ENCODE measurements around the gene SFSWAP. TPM values are rescaled to one million over a fixed set of nuclear protein-coding genes. Genes with fewer than 3 reads are reported as not detected.

SFSWAP gene
- polyA plus RNA-seq, 2 of the 4 experiments (the other 2 are of a cell fraction): 21.8 to 23.5 TPM

DNA sequence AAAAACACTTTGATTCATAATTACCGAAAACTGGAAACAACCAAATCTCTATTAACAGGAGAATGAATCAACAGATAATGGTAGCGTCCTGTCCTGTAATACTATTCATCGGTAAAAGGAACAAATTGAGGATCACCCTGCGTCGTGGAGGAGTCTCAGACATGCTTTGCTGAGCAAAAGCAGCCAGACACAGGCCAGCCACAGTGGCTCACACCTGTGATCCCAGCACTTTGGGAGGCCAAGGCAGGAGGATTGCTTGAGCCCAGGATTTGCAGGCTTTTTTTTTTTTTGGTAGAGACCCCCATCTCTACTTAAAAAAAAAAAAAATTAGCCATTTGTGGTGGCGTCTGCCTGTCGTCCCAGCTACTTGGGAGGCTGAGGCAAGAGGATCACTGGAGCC, 83.2 kb downstream of the SFSWAP start:
- H3K9me3 ChIP-seq: no peaks in the 10 kb centered on the region
- no peak for TF ChIP-seq SREBF2 (IDR thresholded peaks at IDR 0.05)
- TF ChIP-seq CBX8 (IDR thresholded peaks at IDR 0.05): no peak
- no peak for TF ChIP-seq HDAC2 (IDR thresholded peaks at IDR 0.05)
- no peak for TF ChIP-seq JUN (IDR thresholded peaks at IDR 0.05)
- TF ChIP-seq, protein P1, sequence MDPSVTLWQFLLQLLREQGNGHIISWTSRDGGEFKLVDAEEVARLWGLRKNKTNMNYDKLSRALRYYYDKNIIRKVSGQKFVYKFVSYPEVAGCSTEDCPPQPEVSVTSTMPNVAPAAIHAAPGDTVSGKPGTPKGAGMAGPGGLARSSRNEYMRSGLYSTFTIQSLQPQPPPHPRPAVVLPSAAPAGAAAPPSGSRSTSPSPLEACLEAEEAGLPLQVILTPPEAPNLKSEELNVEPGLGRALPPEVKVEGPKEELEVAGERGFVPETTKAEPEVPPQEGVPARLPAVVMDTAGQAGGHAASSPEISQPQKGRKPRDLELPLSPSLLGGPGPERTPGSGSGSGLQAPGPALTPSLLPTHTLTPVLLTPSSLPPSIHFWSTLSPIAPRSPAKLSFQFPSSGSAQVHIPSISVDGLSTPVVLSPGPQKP (IDR thresholded peaks at IDR 0.05; ENCODE audit: low read depth, low read length): no peak
- TF ChIP-seq, protein P2, sequence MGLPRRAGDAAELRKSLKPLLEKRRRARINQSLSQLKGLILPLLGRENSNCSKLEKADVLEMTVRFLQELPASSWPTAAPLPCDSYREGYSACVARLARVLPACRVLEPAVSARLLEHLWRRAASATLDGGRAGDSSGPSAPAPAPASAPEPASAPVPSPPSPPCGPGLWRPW (IDR thresholded peaks at IDR 0.05): no peak
- no peak for TF ChIP-seq KDM5A (IDR thresholded peaks at IDR 0.05)
- no peak for TF ChIP-seq RARB (CRISPR knock-in tag; IDR thresholded peaks at IDR 0.05)
- TF ChIP-seq CBX2 (IDR thresholded peaks at IDR 0.05; ENCODE audit: borderline replicate concordance, low read depth): no peak
- TF ChIP-seq, protein P3, sequence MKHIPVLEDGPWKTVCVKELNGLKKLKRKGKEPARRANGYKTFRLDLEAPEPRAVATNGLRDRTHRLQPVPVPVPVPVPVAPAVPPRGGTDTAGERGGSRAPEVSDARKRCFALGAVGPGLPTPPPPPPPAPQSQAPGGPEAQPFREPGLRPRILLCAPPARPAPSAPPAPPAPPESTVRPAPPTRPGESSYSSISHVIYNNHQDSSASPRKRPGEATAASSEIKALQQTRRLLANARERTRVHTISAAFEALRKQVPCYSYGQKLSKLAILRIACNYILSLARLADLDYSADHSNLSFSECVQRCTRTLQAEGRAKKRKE (CRISPR knock-in tag; IDR thresholded peaks at IDR 0.05; ENCODE audit: low read depth): no peak
- TF ChIP-seq MAFK (IDR thresholded peaks at IDR 0.05; ENCODE audit: partially characterized antibody): no peak
- no peak for TF ChIP-seq SMC3 (IDR thresholded peaks at IDR 0.05)
- TF ChIP-seq, protein P4, sequence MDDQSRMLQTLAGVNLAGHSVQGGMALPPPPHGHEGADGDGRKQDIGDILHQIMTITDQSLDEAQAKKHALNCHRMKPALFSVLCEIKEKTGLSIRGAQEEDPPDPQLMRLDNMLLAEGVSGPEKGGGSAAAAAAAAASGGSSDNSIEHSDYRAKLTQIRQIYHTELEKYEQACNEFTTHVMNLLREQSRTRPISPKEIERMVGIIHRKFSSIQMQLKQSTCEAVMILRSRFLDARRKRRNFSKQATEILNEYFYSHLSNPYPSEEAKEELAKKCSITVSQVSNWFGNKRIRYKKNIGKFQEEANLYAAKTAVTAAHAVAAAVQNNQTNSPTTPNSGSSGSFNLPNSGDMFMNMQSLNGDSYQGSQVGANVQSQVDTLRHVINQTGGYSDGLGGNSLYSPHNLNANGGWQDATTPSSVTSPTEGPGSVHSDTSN (IDR thresholded peaks at IDR 0.05): no peak
- TF ChIP-seq, protein P5, sequence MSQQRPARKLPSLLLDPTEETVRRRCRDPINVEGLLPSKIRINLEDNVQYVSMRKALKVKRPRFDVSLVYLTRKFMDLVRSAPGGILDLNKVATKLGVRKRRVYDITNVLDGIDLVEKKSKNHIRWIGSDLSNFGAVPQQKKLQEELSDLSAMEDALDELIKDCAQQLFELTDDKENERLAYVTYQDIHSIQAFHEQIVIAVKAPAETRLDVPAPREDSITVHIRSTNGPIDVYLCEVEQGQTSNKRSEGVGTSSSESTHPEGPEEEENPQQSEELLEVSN (IDR thresholded peaks at IDR 0.05; ENCODE audit: borderline replicate concordance, low read depth): no peak
- ChIA-PET CTCF (interaction anchor here (1.0 to 1.9 kb wide), 3 partner anchors 11 to 705 kb away, joined by 3 to 4 read pairs (median 4); partner anchors contain the start of gene MMP17), POLR2A (no interaction called here)
- no peak overlapping the region for H3K4me3 ChIP-seq
- no peak for FAIRE-seq
- DNase-seq (ENCODE audit: low read depth in 1 of 2, low spot score in 1 of 2): no peak
- ATAC-seq: no peak
- WGBS (ENCODE audit: missing lambda C conversion rate): 90% methylated on average over 7 of the region's 7 CpGs
- no peak overlapping the region for H3K27ac ChIP-seq
- H3K4me2 ChIP-seq: no peak overlapping the region
- no peaks in the 10 kb centered on the region for H3K4me1 ChIP-seq

DNA sequence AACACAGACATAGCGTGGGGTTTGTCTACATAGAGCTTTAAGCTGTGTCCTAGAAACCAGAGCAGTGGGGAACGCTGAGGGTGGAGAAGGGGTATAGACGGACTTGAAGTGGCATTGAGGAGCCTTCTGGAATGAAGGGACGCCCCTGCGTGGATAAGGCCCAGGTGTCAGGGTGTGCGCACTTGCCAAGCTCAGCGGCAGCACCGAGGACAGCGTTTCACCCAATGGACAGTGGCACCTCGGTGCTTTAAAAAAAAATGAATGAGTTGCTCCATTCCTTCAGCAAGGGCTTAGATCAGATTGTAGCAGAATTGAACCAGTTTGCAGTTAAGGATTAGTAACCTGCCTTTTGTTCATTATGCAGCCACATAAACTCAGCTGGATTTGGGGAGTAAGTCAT, 83.7 kb downstream of the SFSWAP start:
- WGBS (ENCODE audit: missing lambda C conversion rate): 87% methylated on average over 10 of the region's 10 CpGs
- DNase-seq (ENCODE audit: low read depth in 1 of 2, low spot score in 1 of 2): no peak
- TF ChIP-seq ZNF302 (CRISPR knock-in tag; IDR thresholded peaks at IDR 0.05) (no peak), HOXB13 (CRISPR knock-in tag; IDR thresholded peaks at IDR 0.05; ENCODE audit: low read depth) (no peak), NPAS2 (CRISPR knock-in tag; IDR thresholded peaks at IDR 0.05; ENCODE audit: borderline replicate concordance) (no peak), JUN (IDR thresholded peaks at IDR 0.05) (no peak), RAD21 (conservative IDR thresholded peaks at IDR 0.05 in 1 of 2, IDR thresholded peaks at IDR 0.05 in 1 of 2) (no peak), MYC (IDR thresholded peaks at IDR 0.05; ENCODE audit: borderline replicate concordance, low read length) (no peak)
- TF ChIP-seq, protein P6, sequence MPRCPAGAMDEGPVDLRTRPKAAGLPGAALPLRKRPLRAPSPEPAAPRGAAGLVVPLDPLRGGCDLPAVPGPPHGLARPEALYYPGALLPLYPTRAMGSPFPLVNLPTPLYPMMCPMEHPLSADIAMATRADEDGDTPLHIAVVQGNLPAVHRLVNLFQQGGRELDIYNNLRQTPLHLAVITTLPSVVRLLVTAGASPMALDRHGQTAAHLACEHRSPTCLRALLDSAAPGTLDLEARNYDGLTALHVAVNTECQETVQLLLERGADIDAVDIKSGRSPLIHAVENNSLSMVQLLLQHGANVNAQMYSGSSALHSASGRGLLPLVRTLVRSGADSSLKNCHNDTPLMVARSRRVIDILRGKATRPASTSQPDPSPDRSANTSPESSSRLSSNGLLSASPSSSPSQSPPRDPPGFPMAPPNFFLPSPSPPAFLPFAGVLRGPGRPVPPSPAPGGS (IDR thresholded peaks at IDR 0.05): no peak
- Histone ChIP-seq H3K4me1 (no peaks in the 10 kb centered on the region), H3K4me3 (no peak overlapping the region), H3K9me3 (no peaks in the 10 kb centered on the region), H3K4me2 (no peak overlapping the region), H3K27ac (no peak overlapping the region)
- no peak for FAIRE-seq
- POLR2A ChIA-PET: no interaction called here
- CTCF ChIA-PET: interaction anchor here (1.8 to 1.9 kb wide), 2 partner anchors 11 to 34 kb away, joined by 4 read pairs; partner anchors contain the start of gene MMP17
- ATAC-seq: no peak; a peak in 1 of 6 replicates

Measured in A549 (cell line).